Measurements from ENCODE around the gene OGFOD3.
A peak's percentile ranks its signal among the peaks of the same experiment; 100 is the strongest.

The OGFOD3 gene

DNA sequence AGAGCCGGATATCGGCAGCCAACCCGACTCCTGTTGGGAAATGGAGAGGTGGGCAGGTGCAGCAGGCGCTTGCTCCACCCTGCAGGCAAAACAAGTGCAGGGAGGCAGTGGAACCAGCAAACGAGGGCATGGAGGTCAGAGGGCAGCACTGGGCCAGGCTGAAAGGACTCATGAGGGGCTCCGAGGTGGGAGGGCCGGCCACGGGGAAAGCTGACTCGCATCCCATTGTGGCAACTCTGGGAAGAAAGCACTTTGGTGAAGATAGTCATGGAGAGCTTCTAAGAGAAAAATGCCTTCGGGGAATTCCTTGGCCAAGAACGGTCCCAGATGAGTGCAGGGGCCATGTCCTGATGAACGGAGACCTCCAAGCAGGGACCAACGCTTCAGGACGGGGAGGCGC is 27.7 kb upstream of the OGFOD3 start:
- DNase-seq = no peak

GRCh38 chr17:82445542-82445941 is 27.2 kb upstream of the OGFOD3 start:
- DNase-seq = no peak

DNA sequence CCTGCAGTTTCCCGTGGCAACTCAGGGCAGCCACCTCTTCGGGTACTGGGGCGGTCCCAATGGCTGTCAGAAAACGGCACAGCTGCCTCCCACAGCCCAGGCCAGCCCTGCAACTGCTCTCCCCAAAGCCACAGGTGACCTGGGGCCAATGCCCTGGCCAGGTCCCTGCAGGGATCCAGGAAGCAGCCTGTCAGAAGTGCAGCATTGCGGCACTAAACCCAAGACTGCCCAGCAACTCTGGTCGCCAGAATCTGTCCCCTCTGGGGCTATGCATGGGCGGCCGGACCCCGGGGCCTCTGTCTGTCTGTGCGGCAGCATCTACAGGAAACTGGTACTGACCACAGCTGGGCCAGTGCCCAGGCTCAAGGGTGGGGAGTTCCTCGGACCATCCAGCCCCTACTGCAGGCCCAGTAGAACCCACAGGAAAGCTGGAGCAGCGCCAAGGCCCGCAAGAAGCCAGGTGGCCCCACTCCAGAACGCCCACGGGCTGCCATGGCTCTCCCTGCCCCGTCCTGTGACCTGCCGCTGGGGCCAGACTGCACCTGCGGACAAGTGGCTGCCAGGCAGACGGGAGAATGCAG is 26.6 kb upstream of the OGFOD3 start:
- DNase-seq = no peak

DNA sequence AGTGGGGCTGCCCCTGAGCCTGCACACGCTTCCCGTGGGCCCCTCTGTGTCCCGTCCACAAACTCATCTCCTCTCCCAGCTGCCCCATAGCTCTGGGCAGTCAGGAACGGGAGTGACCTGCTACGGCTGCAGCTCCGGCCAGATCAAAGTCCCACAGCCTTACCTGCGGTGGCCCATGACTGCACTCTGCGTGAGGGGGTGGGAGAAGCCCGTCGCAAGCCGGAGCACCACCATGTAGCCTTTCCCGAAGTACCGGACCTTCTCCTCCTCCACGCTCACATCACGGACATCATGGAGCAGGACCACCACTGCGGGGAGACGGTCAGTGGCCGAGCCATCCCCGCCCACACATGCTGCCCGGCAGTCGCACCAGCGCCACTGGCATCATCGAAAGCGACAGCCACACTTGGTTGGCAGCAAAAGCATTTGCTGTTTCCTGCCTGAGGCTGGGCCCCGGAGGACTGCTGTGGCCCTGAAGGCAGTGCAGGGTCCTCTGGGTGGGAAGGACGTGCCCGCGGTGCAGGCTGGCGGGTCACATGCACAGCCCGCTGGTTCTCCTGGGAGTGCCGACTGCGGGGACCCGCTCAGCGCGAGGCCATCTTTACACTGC is 26.0 kb upstream of the OGFOD3 start:
- no peak for DNase-seq

DNA sequence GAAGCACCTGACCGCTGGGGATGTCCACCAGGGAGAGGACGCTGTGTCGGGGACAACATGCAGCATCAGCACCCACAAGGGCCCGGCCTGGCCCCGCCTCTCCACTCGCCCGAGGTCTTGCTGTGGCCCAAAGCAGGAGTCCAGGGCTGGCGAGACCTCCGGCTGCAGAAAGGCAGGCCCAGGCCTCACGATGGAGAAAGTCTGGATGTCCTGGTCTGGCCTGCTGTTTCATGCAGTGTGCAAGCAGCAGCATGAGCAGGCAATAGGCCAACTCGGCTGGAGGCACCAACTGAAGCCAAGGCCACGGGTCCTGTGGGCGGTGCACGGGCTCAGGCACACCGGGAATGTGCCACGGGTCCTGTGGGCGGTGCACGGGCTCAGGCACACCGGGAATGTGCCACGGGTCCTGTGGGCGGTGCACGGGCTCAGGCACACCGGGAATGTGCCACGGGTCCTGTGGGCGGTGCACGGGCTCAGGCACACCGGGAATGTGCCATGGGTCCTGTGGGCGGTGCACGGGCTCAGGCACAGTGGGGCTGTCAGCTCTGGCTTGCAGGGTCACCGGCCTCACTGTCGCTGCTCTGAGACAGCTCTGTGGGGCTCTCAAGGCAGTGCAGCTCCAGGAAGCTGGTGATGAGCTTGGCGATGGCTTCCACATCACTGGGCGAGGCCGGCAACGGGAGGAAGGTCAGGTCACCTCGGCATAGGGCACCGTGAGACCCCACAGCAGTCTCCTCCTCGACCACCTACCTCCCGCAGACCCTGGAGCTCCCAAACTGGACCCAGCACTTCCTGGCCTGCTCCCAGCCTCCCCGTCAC is 25.3 kb upstream of the OGFOD3 start:
- no peak for DNase-seq

- no peak for DNase-seq
Measured at GRCh38 chr17:82442643-82443464, 24.5 kb upstream of the OGFOD3 start.

DNA sequence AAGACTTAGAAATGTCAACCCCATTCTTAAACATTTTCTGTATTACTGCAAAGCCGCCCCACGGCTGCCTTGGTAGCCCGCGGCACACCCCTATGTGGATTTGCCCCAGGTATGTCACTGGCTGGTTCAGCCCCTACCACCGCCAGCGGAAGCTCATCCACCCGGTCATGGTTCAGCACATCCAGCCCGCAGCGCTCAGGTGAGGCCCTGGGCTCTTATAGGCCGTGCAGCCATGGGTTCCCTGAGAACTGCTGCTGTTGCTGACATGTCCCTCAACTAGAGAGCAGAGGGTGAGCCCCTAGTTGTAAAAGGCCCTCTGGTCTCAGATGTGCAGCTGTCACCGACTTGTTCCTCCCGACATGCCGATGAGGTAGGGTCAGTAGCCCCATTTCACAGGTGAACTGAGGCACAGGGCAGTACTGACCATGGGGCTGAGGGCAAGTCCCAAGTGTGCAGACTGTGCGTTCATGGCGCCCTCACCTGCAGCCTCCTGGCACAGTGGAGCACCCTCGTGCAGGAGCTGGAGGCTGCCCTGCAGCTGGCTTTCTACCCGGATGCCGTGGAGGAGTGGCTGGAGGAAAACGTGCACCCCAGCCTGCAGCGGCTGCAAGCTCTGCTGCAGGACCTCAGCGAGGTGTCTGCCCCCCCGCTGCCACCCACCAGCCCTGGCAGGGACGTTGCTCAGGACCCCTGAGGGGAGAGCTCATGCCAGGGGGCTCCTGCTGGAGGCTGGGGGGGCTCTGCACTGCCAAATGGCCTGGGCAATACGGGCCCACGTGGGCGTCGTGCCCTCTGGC is 23.5 kb upstream of the OGFOD3 start:
- no peak for DNase-seq

GRCh38 chr17:82440991-82441627 is 22.7 kb upstream of the OGFOD3 start:
- no peak for DNase-seq

- DNase-seq = no peak
Measured at GRCh38 chr17:82440469-82440981, 22.1 kb upstream of the OGFOD3 start.

GRCh38 chr17:82439829-82440365 is 21.5 kb upstream of the OGFOD3 start:
- no peak for DNase-seq

GRCh38 chr17:82439194-82439828 is 20.9 kb upstream of the OGFOD3 start:
- no peak for DNase-seq

- no peak for DNase-seq
Measured at GRCh38 chr17:82438401-82439193, 20.2 kb upstream of the OGFOD3 start.

- no peak for DNase-seq
Measured at GRCh38 chr17:82437325-82437668, 18.9 kb upstream of the OGFOD3 start.

GRCh38 chr17:82436601-82437324 is 18.4 kb upstream of the OGFOD3 start:
- no peak for DNase-seq

DNA sequence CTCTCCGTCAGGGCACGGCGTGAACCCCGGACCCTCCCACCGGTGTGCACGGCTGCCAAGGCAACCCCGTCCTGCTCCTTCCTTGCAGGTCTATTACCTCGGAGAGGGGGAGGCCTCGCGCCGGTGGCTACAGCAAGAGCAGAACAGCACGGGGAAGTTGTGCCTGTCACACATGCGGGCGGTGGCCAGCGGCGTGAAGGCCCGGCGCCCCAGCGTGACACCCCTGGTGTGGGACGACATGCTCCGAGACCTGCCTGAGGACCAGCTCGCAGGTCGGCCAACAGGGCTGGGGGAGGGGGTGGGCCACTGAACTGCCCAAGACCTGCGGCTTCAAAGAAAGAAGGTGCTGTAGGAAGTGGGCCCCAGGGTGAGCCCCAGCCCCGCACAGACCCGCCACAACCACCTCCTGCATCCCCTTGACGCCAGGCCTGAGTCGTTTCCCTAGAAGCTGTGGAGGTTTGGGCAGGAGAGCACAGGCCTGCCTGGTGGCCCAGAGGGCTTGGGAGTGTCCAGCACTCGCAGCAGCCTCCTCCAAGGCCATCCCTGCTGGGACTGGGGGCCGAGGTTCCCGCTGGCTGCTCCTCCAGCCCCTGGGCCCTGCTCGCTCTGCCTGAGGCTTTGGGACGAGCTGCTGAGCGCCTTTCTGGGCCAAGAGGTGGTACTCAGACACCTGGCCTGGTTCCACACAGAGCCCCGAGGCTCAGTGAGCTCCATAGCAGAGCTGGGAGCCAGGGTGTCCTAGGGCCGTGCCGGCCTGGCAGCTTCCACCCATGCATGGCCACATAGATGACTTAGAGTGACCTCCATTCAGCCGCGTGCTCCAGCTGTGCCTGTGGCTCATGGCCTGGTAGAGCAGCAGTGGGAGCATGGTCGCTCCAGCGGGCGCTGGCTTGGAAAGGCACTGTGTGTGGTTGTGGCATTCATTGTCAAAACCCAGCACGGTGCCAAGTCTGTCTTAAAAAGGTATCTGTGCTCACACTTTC is 17.5 kb upstream of the OGFOD3 start:
- no peak for DNase-seq

DNA sequence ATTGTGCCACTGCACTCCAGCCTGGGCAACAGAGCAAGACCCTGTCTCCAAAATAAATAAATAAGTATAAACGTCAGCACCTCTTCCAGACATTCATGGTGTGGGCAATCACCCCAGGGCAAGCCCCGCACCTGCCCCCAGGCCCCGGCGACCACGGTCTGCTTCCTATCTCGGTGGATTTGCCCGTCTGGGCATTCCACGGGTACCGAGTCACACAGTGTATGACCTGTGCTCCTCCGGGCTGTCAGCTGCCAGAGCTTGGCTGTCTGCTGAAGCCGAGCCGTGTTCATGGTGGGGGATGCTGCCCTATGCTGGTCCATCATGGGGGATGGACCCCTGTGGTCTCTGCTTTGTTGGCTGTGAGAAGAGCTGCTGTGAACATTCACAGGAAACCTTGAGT is 16.7 kb upstream of the OGFOD3 start:
- no peak for DNase-seq

GRCh38 chr17:82434216-82434565 is 15.8 kb upstream of the OGFOD3 start:
- DNase-seq = peak; percentile 22

- no peak for DNase-seq
Measured at GRCh38 chr17:82433560-82434215, 15.3 kb upstream of the OGFOD3 start.
